GM18909 (cell line): ENCODE measurements around the gene BCKDHB.

Source experiments
- ATAC-seq: cut with Tn5 transposase; IDR thresholded peaks from one replicate; pipeline ENCODE4 v1.9.1; 2021; ENCODE audit warnings: mild to moderate bottlenecking; ENCODE audit not compliant: unreplicated experiment, poor library complexity

BCKDHB gene

GRCh38 chr6:80357674-80358073, 251.2 kb downstream of the BCKDHB start:
- no peak for ATAC-seq

GRCh38 chr6:80363501-80364122, 257.1 kb downstream of the BCKDHB start:
- no peak for ATAC-seq

- no peak for ATAC-seq
Observed at GRCh38 chr6:80364149-80364548, 257.7 kb downstream of the BCKDHB start.

- no peak for ATAC-seq
Observed at GRCh38 chr6:80366051-80366450, 259.6 kb downstream of the BCKDHB start.

- no peak for ATAC-seq
Observed at GRCh38 chr6:80366714-80367113, 260.2 kb downstream of the BCKDHB start.

GRCh38 chr6:80376411-80376810, 269.9 kb downstream of the BCKDHB start:
- no peak for ATAC-seq

- no peak for ATAC-seq
Observed at GRCh38 chr6:80380566-80380965, 274.1 kb downstream of the BCKDHB start.

- no peak for ATAC-seq
Observed at GRCh38 chr6:80382811-80383210, 276.3 kb downstream of the BCKDHB start.

GRCh38 chr6:80388507-80388906, 282.0 kb downstream of the BCKDHB start:
- no peak for ATAC-seq
